DOHH2 (cell line): ENCODE data around the gene SSC5D.

Source experiments
- EZH2phosphoT487 ChIP-seq: fragments of 200-600 bp; sonication (generic); IDR thresholded peaks from 2 replicates; pipeline ENCODE4 v1.6.1; 2017; ENCODE audit warnings: borderline replicate concordance, mild to moderate bottlenecking, antibody characterized with exemption, low read length, moderate library complexity, mixed read lengths
- TF ChIP-seq, protein P1 (sequence below): fragments of 200-600 bp; sonication (generic); IDR thresholded peaks from one replicate; pipeline ENCODE4 v1.5.1; 2014; ENCODE audit warnings: antibody characterized with exemption, mild to moderate bottlenecking, low read depth, low read length; ENCODE audit not compliant: poor library complexity, severe bottlenecking

DNA sequence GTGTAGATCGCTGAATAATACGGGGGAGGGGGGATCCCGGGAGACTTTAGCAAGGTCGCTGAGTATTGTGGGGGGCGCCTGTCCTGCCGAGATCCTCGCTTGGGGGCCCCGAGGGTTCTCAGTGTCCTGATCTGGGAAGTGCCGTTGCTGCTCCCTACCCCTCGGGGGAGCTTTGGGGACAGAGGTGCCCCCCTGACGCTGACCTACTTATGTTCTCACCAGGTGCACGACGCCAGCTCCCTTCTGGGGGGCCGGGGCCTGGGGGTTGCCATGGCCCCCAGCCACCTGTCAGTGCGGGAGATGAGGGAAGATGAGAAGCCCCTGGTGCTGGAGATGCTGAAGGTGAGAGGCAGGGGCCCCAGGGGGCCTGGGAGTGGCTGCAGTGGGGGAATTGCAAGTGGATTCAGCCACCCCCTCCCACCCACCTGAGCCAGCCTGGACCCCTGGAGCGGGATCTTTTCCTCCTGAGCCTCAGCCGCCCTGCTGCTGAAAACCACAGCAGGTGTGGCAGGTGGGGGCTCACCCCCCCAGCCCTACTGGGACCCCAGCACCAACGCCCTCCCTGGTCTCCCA lies 2.7 kb upstream of the SSC5D start:
- TF ChIP-seq, protein P1, sequence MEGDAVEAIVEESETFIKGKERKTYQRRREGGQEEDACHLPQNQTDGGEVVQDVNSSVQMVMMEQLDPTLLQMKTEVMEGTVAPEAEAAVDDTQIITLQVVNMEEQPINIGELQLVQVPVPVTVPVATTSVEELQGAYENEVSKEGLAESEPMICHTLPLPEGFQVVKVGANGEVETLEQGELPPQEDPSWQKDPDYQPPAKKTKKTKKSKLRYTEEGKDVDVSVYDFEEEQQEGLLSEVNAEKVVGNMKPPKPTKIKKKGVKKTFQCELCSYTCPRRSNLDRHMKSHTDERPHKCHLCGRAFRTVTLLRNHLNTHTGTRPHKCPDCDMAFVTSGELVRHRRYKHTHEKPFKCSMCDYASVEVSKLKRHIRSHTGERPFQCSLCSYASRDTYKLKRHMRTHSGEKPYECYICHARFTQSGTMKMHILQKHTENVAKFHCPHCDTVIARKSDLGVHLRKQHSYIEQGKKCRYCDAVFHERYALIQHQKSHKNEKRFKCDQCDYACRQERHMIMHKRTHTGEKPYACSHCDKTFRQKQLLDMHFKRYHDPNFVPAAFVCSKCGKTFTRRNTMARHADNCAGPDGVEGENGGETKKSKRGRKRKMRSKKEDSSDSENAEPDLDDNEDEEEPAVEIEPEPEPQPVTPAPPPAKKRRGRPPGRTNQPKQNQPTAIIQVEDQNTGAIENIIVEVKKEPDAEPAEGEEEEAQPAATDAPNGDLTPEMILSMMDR = no peak
- TF ChIP-seq EZH2phosphoT487 = no peak
